OCI-LY1 (cell line): Measurements from ENCODE around the gene NEDD4L.

Experiments used
- H2AFZ ChIP-seq: fragments of 200-600 bp; sonication (generic), shearing (Covaris generic); 2 replicates; pipeline ENCODE4 v1.6.0; 2014; ENCODE audit warnings: antibody characterized with exemption, mild to moderate bottlenecking, low read length
- H3F3A ChIP-seq: fragments of 200-600 bp; sonication (generic), shearing (Covaris generic); 2 replicates; pipeline ENCODE4 v1.6.0; 2014; ENCODE audit warnings: mild to moderate bottlenecking, antibody characterized with exemption, low read length, moderate library complexity; ENCODE audit not compliant: insufficient read depth
- H3K27ac ChIP-seq: fragments of 200-600 bp; sonication (generic); 2 replicates; pipeline ENCODE4 v1.5.1; 2014; ENCODE audit warnings: low read length, mixed run types, mild to moderate bottlenecking, low read depth; ENCODE audit not compliant: poor library complexity, severe bottlenecking
- H3K27me3 ChIP-seq: fragments of 200-600 bp; sonication (generic); 2 replicates; pipeline ENCODE4 v1.6.0; 2014; ENCODE audit warnings: antibody characterized with exemption, mild to moderate bottlenecking, low read length, moderate library complexity; ENCODE audit not compliant: insufficient read depth
- H3K36me3 ChIP-seq: fragments of 200-600 bp; sonication (generic); 2 replicates; pipeline ENCODE4 v1.6.1; 2014; ENCODE audit warnings: mild to moderate bottlenecking, antibody characterized with exemption, low read length, moderate library complexity, mixed read lengths; ENCODE audit not compliant: insufficient read depth
- H3K4me1 ChIP-seq: fragments of 200-600 bp; sonication (generic); 2 replicates; pipeline ENCODE4 v1.5.1; 2014; ENCODE audit warnings: mild to moderate bottlenecking, low read length, moderate library complexity; ENCODE audit not compliant: insufficient read depth, severe bottlenecking
- H3K4me2 ChIP-seq: fragments of 200-600 bp; sonication (generic), shearing (Covaris generic); 2 replicates; pipeline ENCODE4 v1.6.1; 2014; ENCODE audit warnings: low read length
- H3K4me3 ChIP-seq: fragments of 200-600 bp; sonication (generic); 2 replicates; pipeline ENCODE4 v1.5.1; 2014; ENCODE audit warnings: low read length, low read depth, mild to moderate bottlenecking, mixed read lengths; ENCODE audit not compliant: poor library complexity, severe bottlenecking
- H3K79me2 ChIP-seq: fragments of 200-600 bp; shearing (Covaris generic); 2 replicates; pipeline ENCODE4 v1.6.1; 2016; ENCODE audit warnings: mixed run types, low read length, mixed read lengths; ENCODE audit not compliant: insufficient read depth
- H3K9ac ChIP-seq: fragments of 200-600 bp; sonication (generic), shearing (Covaris generic); 2 replicates; pipeline ENCODE4 v1.6.1; 2014; ENCODE audit warnings: mild to moderate bottlenecking, low read length, mixed read lengths
- H3K9me2 ChIP-seq: fragments of 200-600 bp; sonication (generic), shearing (Covaris generic); 2 replicates; pipeline ENCODE4 v1.6.1; 2014; ENCODE audit warnings: low read depth, mild to moderate bottlenecking, low read length, mixed read lengths
- H3K9me3 ChIP-seq: fragments of 200-600 bp; shearing (Covaris generic); 2 replicates; pipeline ENCODE4 v1.6.1; 2014; ENCODE audit warnings: low read length, mixed read lengths
- H4K20me1 ChIP-seq: fragments of 200-600 bp; sonication (generic), shearing (Covaris generic); 2 replicates; pipeline ENCODE4 v1.6.0; 2016; ENCODE audit warnings: mild to moderate bottlenecking, low read length; ENCODE audit not compliant: insufficient read depth
- EZH2 ChIP-seq: fragments of 200-600 bp; sonication (generic), shearing (Covaris generic); IDR thresholded peaks from 2 replicates; pipeline ENCODE4 v1.8.0; 2017; ENCODE audit warnings: borderline replicate concordance, mixed run types, mild to moderate bottlenecking, antibody characterized with exemption, low read length, moderate library complexity, mixed read lengths
- TF ChIP-seq, protein P1 (sequence below): fragments of 200-600 bp; sonication (generic), shearing (Covaris generic); IDR thresholded peaks from 2 replicates; pipeline ENCODE4 v1.5.1; 2017; ENCODE audit warnings: mild to moderate bottlenecking, antibody characterized with exemption, low read length, moderate library complexity, mixed read lengths

The NEDD4L gene

DNA sequence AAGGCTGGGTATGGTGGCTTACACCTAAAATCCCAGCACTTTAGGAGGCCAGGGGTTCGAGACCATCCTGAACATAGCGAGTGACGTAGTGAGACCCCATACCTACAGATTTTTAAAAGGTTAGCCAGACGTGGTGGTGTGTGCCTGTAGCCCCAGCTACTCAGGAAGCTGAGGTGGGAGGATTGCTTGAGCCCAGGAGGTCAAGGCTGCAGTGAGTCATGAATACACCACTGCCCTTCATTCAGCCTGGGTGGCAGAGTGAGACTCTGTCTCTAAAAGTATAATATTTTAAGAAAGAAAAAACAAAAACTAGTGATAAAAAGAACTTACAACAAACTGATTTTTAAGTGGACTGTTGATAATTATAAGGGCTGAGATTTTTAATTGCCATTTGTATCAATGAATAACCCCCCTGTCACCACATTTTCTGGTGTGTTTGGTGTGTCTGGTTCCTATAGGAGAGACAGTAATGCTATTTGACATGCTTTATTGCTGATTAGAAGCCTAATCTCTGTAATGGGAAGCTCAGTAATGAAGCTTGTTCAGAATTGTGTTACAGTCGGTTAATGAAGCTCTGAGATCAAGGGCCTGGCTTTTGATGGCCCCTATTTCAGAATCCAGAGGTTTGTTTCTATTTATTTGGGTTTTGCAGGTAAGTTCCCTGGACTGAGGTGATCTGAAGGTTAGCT, 147.0 kb downstream of the NEDD4L start:
- no peak overlapping the region for H2AFZ ChIP-seq
- H3K9ac ChIP-seq = no peak overlapping the region
- no peak overlapping the region for H3K4me2 ChIP-seq
- no peak overlapping the region for H3K4me3 ChIP-seq
- 0 out of 2 replicates have a peak, but pooled peaks cover 5% of the 10 kb centered on the region for H3K27me3 ChIP-seq
- H3K27ac ChIP-seq = no peak overlapping the region
- no peaks in the 10 kb centered on the region for H3K9me3 ChIP-seq
- H3F3A ChIP-seq = no peaks in the 10 kb centered on the region
- no peaks in the 10 kb centered on the region for H4K20me1 ChIP-seq
- H3K9me2 ChIP-seq = no peaks in the 10 kb centered on the region
- H3K79me2 ChIP-seq = no peaks in the 10 kb centered on the region
- no peaks in the 10 kb centered on the region for H3K36me3 ChIP-seq
- TF ChIP-seq, protein P1, sequence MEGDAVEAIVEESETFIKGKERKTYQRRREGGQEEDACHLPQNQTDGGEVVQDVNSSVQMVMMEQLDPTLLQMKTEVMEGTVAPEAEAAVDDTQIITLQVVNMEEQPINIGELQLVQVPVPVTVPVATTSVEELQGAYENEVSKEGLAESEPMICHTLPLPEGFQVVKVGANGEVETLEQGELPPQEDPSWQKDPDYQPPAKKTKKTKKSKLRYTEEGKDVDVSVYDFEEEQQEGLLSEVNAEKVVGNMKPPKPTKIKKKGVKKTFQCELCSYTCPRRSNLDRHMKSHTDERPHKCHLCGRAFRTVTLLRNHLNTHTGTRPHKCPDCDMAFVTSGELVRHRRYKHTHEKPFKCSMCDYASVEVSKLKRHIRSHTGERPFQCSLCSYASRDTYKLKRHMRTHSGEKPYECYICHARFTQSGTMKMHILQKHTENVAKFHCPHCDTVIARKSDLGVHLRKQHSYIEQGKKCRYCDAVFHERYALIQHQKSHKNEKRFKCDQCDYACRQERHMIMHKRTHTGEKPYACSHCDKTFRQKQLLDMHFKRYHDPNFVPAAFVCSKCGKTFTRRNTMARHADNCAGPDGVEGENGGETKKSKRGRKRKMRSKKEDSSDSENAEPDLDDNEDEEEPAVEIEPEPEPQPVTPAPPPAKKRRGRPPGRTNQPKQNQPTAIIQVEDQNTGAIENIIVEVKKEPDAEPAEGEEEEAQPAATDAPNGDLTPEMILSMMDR = no peak
- no peak for TF ChIP-seq EZH2
- H3K4me1 ChIP-seq = no peaks in the 10 kb centered on the region

DNA sequence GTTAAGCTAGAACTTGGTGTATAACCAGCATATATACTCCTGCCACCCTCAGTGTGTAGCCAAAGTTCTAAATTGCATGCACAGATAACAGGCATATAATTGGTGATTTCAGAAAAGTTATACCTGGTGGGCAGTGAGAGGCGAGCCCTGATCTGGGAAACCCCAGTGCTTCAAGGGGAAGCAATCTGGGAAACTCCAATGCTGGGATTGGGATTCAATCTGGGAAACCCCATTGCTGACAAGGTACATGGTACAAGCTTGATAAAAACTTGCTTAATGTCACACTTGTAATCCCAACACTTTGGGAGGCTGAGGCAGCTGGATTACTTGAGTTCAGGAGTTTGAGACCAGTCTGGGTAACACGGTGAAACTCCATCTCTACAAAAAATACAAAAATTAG, 147.6 kb downstream of the NEDD4L start:
- H3K9me3 ChIP-seq = no peaks in the 10 kb centered on the region
- H3K79me2 ChIP-seq = no peaks in the 10 kb centered on the region
- no peaks in the 10 kb centered on the region for H3F3A ChIP-seq
- no peaks in the 10 kb centered on the region for H4K20me1 ChIP-seq
- TF ChIP-seq, protein P1 = no peak
- no peak for TF ChIP-seq EZH2
- H3K4me2 ChIP-seq = no peak overlapping the region
- H3K9ac ChIP-seq = no peak overlapping the region
- H3K4me3 ChIP-seq = no peak overlapping the region
- no peaks in the 10 kb centered on the region for H3K4me1 ChIP-seq
- H3K27me3 ChIP-seq = 0 out of 2 replicates have a peak, but pooled peaks cover 5% of the 10 kb centered on the region
- H3K27ac ChIP-seq = no peak overlapping the region
- H3K36me3 ChIP-seq = no peaks in the 10 kb centered on the region
- H2AFZ ChIP-seq = no peak overlapping the region
- H3K9me2 ChIP-seq = no peaks in the 10 kb centered on the region

GRCh38 chr18:58192519-58192918, 148.5 kb downstream of the NEDD4L start:
- no peaks in the 10 kb centered on the region for H3F3A ChIP-seq
- H3K9me2 ChIP-seq = no peaks in the 10 kb centered on the region
- no peak overlapping the region for H3K4me3 ChIP-seq
- no peak overlapping the region for H3K27ac ChIP-seq
- TF ChIP-seq EZH2 = no peak
- TF ChIP-seq, protein P1 = no peak
- no peaks in the 10 kb centered on the region for H3K36me3 ChIP-seq
- H3K9ac ChIP-seq = no peak overlapping the region
- H2AFZ ChIP-seq = no peak overlapping the region
- H4K20me1 ChIP-seq = no peaks in the 10 kb centered on the region
- H3K9me3 ChIP-seq = no peaks in the 10 kb centered on the region
- H3K27me3 ChIP-seq = 0 out of 2 replicates have a peak, but pooled peaks cover 5% of the 10 kb centered on the region
- no peaks in the 10 kb centered on the region for H3K4me1 ChIP-seq
- no peak overlapping the region for H3K4me2 ChIP-seq
- no peaks in the 10 kb centered on the region for H3K79me2 ChIP-seq
